Activated gamma-delta T cell treated with Interleukin-2 at 50 U/mL for 16 hours (primary cell): Measurements from ENCODE around the gene HMCES.
"Not testable (repeated sequence)": the region's sequence is repeated elsewhere in the genome, so short reads cannot be mapped to it uniquely, and the experiment has no call there.

Experiments used
- DNase-seq: peaks from one replicate; pipeline ENCODE4 v3.0.0-alpha.2; 2020

Gene HMCES

DNA sequence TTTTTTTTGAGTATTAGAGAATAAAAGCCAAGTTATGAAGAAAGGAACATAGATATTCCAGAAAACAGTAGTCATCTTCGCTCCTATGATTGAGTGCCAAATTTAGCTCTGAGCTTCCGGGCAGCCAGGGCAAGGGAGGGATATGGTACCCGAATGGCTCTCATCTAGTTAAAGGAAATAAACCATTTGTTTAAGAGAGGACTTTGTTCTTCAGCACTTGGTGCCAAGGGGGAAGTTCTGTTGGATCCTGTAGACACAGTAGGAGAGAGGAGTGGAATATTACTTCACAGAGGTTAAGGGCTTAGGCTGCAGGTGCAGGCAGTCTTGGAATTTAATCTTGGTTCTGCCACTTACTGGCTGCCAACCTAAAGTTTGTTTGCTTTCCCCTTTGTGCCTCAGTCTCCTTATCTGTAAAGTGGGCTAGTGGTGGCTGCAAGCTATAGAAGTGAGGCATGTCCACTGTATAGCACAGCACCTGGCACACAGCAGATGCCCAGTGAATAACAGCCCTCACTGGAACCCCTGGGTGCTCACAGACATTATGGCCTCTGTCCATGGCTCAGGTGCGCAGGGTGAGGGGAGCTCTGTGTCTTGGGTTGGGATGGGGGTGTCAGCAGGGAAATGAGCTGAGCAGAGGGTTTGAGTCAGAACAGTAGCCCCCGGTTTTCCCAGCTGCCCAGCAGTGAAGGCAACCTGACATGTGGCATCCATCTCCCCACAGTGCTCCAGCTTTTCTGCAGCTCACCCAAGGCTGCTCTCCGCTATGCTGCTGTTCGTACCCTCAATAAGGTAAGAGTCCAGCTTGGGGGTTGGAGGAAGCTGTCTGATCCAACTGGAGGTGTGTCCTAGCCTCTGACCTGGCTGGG, 18.8 kb upstream of the HMCES start:
- no peak for DNase-seq

DNA sequence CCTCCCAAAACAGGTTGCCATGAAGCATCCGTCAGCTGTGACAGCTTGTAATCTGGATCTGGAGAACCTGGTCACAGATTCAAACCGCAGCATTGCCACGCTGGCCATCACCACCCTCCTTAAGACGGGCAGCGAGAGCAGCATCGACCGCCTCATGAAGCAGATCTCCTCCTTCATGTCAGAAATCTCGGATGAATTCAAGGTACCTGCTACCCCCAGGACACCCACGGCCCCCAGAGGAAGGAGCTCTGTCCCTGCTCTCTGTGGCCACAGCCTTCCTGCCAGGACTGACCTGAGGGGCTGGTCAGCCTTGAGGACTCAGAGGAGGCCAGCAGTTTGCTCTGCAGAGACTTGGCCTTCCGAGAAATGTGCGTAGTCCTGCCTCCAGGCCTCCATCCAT, 18.1 kb upstream of the HMCES start:
- no peak for DNase-seq

DNA sequence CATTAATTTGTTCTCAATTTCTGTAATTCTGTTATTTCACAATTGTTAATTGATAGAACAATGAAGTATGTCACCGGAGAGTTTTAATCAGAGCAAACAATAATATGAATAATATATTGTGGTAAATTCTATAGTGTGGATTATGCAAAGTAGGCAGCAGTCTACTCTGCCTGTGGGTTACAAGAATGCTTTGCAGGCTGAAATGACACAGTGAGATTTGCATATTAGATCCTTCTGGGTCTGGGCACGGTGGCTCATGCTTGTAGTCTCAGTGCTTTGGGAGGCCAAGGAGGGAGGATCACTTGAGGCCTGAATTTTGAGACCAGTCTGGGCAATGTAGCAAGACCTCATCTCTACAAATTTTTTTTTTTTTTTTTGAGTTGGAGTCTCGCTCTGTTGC, 16.8 kb upstream of the HMCES start:
- no peak for DNase-seq

DNA sequence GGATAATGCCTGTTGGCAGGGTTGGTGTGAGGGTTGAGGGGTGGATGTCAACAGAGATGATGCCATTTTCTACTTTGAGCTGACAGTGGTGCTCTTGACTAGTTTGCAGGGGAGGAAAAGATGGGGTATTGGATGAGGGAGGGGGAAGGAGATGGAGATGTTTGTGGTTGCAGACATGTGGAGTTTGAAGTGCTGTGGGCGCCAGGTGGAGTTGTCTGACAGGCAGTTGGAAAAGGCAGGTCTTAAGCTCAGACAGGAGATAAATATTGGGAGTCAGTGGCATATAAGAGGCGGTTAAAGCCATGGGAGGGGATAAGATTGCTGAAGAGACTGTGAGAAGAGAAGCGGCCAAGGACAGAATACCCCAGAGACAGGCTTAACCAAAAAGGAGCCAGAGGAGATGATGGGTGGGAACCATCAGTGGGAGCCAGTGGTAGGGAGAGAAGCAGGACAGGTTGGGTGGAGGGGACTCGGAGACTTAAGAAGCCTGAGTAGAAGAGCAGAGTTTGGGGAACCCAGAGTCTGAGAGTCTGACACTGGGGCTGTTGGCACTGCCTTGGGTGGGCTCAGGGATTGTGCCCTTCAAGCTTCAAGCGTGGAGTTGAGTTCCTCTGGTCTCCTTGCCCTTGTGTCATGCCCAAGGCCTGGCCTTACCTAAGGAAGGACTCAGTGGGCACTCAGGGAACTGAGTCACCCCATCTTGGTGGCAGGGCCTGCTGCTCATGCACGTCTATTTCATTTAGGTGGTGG, 15.3 kb upstream of the HMCES start:
- no peak for DNase-seq

DNA sequence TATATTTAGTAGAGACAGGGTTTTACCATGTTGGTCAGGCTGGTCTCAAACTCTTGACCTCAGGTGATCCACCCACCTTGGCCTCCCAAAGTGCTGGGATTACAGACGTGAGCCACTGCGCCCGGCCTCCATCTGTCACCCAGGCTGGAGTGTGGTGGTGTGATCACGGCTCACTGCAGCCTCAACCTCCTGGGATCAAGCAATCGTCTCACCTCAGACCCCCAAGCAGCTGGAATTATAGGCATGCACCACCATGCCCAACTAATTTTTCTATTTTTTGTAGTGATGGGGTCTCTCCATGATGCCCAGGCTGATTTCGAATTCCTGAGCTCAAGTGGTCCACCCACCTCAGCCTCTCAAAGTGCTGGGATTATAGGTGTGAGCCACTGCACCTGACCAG, 13.7 kb upstream of the HMCES start:
- not testable (repeated sequence) for DNase-seq

DNA sequence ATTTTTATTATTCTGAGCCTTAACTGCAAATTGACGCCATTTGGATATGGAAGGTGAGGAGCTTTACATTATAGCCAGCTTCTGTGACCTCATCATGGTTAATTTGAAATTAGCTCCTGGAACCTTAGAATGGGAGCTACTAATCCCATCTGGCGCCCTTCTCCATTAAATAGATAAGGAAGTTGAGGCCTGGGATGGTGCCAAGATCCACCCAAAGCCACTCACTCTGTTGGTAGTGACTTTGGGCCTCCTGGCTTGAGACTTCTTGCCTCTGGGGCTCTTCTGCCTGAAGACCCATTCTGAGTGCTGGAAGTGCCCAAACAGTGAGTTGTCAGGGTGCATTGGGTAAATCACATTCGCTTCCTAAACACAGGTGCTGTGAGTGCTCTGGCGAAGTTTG, 12.0 kb upstream of the HMCES start:
- no peak for DNase-seq

DNA sequence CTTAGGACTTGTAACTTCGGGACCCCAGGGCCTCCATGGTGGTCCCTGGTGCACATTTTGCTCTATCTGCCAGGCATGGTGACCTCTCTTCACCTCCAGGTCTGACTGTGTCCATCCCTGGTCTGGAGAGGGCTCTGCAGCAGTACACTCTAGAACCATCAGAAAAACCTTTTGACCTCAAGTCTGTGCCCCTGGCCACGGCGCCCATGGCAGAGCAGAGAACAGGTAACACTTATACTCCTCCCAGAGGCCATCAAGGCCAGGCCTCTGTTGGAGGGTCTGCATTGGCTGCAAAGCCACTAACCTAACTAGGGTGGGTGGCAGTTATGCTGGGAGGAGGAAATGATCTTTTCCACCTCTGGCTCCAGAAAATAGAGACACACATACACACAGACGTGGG, 10.3 kb upstream of the HMCES start:
- no peak for DNase-seq

DNA sequence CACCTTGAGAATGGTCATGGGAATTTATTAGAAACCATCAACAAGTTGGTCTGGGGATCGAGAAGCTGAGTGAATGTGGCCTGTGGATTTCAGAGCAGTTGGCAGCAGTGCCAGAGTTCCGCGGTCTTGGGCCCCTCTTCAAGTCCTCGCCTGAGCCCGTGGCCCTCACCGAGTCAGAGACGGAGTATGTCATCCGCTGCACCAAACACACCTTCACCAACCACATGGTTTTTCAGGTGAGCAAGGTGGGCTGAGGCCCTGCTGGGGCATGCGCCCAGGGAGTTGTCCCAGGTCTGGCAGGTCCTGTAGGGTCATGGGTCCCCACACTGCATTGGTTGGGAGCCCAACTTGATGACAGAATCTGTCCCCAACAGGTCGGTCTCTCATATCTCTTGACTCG, 7.0 kb upstream of the HMCES start:
- no peak for DNase-seq

DNA sequence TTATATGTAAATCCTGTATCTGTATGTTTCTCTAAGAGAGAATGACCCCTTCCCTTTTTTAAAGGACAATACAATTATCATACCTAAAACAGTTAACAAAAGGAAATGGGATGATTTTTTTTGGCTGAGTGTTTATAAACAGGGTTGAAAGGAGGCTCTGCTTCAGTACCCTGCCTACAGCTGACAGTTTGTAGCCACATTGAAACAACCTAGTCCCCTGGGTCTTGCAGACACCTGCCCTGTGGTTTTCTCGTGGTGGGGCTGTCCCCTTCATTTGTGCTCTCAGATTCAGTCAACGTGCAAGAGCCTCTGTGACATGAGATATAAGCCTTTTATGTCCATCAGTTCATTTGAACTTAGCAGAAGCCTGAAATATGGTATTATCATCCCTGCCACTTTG, 2.3 kb upstream of the HMCES start:
- DNase-seq, result no peak

DNA sequence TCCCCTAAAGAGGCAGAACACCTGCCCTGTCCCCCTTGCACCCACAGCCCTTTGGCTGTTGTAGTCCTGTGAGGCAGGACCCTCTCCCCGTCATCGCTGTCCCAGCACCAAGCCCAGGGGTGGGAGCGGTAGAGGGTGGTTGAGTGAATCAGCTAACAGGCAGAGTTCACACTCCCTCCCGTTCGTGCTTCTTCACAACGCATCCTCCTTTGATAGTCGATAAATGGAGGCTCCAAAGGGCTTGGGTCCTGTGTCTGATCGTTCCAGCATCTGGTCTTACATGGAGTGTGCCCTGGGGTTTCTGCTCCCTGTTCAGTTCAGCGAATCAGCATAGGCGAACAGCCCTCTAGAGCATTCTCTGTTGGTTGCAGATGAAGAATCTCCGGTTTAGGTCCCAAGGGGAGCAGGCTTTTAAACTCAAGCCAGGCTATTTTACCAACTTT, 820 bp upstream of the HMCES start:
- no peak for DNase-seq

DNA sequence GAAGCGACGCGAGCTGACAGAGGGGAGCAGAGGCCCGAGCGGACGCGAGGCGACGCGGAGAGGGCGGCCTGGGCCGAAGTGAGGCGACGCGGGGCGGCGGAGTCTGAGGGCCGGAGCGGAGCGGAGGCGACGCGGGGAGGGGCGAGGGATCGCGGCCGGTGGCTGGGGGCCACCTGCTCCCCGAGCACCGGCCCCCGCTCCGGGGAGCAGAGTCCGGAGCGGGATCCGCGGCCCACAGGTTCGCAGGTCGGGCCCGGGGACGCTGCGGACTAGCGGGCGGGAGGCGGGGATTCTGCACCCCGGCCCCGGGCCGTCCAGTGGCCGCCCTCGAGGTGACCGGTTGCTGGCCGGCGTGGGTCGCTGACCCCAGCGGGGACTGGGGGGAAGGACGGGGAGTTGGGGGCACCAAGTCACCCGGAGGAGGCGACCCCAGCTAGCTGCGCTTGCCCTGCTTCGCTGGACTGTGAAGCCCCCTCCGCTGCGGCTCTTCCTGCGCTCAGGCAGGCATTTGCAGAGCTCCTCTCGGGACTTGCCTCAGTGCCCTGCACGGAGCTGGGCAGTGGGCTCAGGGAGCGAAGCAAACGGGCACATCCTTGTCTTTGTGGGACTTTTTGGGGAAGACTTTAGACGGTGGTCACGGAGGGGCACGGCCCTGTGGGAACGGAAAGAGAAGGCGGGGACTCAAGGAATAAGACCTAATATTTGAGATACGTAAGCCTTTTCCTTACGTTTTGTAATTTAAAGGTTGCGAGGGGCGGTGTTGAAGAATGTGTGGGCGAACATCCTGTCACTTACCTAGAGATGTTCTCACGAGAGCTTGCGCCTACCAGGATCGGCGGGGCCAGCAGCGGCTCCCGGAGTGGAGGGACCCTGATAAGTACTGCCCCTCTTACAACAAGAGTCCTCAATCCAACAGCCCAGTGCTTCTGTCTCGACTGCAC, 566 bp downstream of the HMCES start:
- peak; percentile 28 for DNase-seq

DNA sequence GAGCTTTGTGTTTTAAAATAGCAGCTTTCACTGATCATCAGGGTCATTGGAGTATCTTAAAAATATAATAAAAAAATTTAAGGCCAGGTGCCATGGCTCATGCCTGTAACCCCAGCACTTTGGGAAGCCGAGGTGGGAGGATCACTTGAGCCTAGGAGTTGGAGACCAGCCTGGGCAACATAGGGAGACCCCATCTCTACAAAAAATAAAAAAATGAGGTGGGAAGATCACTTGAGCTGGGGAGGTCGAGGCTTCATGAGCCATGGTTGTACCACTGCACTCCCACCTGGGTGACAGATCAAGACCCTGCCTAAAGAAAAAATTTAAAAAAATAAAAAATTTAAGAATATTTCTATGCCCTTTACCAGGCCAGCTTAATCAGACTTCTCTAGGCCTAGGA, 1.5 kb downstream of the HMCES start:
- no peak for DNase-seq

DNA sequence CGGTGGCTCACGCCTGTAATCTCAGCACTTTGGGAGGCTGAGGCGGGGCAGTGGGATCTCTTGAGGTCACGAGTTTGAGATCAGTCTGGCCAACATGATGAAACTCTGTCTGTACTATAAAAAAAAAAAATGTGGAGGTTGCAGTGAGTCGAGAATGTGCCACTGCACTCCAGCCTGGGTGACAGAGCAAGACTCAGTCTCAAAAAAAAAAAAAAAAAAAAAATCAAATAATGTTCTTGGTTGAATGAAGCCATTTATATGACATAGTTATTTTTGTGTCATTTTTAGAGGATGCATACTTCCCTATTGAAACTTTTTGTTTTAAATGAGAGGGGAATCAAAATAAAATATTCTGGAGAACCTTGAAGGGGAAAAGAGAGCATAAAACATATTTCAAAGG, 3.1 kb downstream of the HMCES start:
- DNase-seq, result no peak

DNA sequence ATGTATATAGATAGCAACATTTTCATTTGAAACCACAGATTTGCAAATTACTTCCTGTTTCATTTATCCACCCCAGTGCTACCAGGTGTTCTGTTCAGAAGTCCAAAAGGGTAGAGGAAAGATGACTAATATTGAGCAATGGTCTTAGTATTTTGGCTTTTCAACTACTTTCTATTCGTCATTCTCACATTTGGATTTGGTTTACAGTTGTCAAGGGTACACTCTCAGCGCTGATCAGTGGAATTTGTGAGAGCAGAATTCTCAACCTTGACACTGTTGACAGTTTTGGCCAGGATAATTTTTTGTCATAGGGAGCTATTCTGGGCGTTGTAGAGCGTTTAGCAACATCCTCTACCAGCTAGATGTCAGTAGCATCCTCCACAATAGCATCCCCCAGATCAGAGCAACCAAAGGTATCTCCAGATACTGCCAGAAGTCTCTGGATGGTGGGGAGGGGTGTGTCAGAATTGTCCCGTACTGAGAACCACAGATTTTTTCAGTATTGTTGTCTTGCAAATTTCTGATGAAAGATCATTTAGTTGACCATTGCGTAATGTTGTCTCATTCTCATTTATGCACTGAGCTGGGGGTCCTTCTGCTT, 4.2 kb downstream of the HMCES start:
- DNase-seq, result no peak

DNA sequence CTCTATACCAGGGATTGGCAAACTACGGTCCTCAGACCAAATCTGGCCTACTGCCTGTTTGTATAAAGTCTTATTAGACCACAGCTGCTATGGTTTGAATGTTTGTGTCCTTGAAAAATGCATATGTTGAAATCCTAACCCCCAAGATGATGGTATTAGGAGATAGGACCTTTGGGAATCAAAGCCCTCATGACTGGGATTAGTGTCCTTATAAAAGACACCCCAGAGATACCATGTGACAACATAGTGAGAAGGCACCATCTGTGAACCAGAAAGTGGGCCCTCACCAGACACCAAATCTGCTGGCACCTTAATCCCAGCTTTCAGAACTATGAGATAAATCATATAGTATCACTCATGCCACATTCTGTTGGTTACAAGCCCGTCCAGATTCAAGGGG, 7.4 kb downstream of the HMCES start:
- DNase-seq, result no peak

DNA sequence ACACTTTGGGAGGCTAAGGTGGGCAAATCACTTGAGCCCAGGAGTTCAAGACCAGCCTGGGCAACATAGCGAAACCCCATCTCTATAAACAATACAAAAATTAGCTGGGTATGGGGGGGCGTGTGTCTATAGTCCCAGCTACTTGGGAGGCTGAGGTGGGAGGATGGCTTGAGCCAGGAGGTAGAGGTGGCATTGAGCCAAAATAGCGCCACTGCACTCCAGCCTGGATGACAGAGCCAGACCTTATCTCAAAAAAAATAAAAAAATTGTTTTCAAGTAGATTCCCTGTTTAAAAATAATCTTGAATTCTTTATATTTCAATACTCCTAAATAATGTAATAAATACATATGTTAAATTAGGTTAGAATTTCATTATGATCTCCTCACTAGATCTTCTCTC, 9.8 kb downstream of the HMCES start:
- DNase-seq, result no peak

DNA sequence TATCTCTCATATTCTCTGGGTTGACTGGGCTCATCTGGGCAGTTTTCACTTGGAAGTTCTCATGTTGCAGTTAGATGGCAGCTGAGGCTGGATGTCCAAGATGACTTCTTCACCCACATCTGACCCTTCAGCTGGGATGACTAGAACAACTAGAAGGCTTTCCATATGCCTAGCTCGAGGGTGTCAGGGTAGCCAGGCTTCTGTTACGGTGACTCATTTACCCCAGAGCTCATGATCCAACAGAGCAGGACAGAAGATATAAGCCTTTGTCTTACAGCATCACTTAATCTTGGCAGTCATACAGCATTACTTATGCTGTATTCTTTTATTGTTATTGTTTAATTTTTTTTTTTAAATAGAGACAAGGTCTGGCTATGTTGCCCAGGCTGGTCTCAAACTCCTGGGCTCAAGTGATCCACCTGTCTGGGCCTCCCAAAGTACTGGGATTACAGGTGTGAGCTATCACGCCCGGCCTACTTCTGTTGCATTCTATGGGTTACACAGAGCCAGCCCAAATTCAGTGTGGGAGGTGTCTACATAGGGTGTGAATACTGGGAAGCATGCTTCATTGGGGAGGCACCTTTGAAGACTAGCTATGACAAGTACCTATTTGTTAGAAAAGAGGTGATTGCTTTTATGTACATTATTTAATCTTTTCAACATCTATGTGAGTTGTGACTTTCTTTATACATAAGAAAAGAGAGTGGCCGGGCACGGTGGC, 10.7 kb downstream of the HMCES start:
- no peak for DNase-seq

DNA sequence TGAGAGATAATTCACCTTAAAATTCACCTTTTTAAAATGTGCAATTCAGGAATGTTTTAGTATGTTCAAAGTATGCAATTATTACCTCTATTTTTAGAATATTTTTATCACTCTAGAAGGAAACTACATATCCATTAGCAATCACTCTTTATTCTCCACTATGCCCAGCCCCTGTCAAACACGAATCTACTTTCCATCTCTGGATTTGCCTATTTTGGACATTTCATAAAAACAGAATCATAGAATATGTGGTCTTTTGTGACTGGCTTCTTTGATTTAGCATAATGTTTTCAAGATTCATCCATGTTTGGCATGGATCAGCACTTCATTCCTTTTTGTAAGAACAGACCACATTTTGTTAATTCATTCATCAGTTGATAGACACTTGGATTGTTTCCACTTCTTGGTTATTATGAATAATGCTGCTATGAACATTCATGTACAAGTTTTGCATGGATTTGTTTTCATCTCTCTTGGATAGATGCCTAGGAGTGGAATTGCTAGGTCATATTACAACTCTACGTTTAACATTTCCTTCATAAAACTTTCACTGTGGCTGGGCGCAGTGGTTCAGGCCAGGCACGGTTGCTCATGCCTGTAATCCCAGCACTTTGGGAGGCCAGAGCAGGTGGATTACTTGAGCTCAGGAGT, 12.7 kb downstream of the HMCES start:
- DNase-seq, result no peak

DNA sequence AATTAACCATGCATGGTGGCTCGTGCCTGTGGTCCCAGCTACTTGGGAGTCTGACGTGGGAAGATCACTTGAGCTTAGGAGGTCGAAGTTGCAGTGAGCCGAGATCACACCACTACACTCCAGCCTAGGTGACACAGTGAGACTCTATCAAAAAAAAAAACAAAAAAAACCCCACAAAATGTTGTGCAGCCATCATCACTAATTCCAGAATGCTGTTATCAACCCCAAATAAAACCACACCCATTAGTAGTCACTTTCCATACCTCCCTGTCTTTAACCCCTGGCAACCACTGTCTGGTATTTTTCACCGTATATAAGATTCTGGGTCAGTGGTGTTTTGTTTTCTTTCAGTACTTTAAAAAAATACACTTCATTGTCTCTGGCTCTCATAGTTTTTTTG, 16.6 kb downstream of the HMCES start:
- no peak for DNase-seq

DNA sequence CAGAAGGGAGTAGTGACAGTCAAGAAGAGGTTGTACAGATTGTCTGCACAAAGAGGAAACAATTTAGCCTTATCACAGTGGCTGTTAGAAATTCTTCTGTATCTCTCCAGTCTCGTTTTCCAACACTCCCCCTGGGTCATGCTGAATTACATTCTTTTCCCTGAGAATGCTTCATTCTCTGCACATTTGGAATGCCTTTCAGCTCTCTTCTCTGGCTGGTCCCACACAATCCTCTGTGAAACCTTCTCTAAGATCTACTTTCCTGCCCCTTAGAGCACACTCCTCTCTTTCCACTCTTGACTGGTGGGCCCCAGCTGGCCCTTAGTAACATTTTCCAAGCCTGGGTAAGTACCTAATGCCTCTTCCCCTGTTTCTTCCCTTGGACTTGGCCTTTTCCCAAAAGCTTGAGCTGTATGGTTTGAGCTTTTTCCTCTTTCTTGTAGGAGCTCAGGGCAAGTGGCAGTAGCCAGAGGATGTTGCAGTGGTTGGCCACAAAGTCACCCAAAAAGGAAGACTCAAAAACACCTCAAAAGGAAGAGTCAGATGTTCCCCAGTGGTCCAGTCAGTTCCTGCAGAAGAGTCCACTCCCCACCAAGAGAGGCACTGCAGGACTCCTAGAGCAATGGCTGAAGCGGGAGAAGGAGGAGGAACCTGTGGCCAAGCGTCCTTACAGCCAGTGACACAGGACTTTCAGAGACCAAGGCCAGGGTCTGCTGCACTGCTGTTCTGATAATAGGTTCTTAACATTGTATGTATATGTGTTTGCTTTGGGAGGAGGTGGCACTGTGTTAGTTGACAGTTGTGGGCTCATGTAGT, 25.7 kb downstream of the HMCES start:
- no peak for DNase-seq

DNA sequence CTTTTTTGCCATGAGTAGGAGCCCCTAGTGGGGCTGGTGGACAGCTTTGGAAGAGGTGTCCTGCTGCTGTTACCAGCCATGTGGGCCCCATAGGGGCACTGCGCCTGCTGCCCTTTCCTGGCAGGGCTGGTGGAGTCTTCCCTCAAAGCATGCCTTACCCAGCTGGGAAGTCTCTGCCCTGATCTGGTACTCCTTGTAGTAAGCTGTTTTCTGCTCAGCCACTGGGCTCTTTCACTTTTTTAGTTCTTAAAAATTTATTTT, 26.2 kb downstream of the HMCES start:
- DNase-seq, result no peak
